GM04504 (cell line): Measurements from ENCODE around the gene DLGAP4.

Experiments used
- DNase-seq: peaks from one replicate; pipeline ENCODE4 v3.0.0-alpha.2; 2012; ENCODE audit warnings: low read depth

Gene DLGAP4

DNA sequence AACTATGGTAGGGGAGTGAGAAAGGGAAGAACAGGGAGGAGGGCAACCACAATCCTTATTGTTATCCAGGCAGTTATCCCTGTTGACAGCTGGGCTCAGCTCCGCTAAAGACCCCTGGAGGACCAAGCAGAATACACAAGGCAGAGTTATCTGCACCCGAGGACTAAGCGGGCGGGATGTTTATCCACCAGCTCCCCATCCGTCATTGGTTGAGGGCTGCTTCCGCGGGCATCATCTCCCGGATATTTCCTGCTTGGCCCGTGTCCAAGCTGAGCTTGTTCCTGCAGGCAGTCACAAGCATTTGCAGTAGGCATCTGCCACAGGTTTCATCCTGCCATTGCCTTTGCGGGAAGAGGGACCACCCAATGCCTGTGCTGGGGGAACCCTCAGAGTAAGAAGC is 102.1 kb downstream of the DLGAP4 start:
- DNase-seq: no peak

DNA sequence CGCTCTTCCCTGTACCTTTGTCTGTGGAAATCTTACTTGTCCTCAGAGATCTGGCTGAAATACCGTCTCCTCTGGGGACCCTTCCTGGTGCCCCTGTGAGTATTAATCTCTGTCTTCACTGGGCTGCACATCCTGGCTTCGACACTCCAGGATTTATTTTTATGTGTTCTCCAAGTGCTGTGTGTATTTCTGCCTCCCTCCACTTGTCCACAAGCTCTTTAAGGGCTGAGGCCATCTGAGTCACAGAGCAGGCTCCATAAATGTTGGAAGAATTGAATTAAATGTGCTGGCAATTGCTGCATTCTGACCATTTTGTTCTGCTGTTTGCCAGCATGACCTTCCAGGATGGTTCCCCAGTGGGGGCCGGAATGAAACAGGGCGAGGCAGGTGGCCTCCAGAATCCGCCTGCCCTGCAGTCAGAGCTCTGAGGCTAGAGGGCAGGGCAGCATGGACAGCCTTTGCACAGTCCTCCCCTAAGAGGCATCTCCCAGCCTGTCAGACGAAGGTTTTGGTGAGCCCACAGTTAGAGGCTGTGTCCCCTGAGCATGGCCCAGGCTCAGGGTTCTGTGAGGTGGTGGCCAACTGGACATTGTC is 105.8 kb downstream of the DLGAP4 start:
- no peak for DNase-seq

DNA sequence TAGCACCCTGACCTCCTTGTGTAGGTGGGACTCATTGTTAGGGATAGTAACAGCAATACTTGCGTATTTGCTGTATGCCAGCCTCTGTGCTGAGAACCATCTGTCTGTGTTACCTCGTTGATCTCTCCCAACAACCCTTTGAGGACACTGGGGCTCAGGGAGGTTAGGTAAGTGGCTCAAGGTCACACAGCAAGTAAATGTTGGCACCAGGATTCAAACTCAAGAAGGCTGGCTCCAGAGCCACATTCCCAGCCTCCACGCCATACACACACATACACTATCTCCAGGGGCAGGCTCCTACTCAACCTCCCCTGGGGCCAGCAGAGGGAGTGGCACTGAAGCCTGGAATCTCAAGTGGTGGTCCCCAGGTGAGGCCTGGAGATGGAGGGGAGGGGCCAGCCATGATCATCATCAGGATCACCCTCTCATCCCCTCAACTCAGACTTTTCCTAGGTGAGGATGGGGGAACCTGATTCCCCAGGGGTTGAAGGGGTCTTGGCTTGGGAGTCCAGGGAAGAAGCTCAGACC is 109.4 kb downstream of the DLGAP4 start:
- no peak for DNase-seq

GRCh38 chr20:36418711-36419110 is 112.6 kb downstream of the DLGAP4 start:
- no peak for DNase-seq

DNA sequence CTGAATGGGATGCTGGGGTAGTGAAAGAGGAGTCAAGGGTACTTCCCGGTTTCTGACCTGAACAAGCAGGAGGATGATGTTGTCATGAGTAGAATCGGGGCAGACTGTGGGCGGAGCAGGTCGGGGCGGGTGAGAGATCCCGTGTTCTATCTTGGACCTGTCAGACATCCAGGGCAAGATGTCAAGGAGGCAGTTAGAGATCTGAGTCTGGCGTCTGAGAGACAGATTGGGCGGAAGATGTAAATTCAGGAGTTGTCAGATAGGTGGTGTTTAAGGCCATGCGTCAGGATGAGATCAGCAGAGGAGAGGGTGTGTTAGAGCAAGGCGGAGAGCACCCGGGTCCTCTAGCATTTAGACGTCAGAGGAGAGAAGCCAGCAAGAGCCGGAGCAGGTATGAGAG is 115.5 kb downstream of the DLGAP4 start:
- DNase-seq: no peak

DNA sequence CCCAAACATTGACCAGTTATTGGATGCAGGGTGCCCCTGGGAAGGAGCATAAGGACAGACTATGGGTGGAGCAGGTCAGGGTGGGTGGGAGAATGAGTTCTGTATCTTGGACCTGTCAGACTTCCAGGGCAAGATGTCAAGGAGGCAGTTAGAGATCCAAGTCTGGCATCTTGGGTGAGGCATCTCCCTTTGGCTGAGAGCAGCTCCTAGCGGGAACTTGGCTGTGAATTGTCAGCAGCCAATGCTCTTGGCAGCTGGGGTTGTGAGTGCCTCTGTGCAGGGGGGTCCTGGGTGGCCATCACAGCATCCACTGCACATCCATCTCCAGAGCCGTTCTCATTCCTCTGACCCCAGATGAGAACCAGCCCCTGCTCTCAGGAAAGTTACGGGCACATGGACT is 118.2 kb downstream of the DLGAP4 start:
- no peak for DNase-seq

DNA sequence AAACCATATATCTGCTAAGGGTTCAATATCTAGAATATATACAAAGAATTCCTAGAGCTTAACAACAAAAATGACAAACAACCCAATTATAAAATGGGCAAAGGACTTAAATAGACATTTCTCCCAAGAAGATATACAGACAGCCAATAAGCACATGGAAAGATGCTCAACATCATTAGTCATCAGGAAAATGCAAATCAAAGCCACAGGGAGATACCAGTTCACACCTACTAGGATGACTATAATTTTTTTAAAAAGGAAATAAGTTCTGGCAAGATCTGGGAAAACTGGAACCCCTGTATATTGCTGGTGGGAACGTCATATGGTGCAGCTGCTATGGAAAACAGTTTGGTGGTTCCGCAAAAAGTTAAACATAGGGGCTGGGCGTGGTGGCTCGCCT is 119.0 kb downstream of the DLGAP4 start:
- DNase-seq: no peak

- DNase-seq: no peak
These were observed 125.5 kb downstream of the DLGAP4 start for GRCh38 chr20:36431604-36432003.

DNA sequence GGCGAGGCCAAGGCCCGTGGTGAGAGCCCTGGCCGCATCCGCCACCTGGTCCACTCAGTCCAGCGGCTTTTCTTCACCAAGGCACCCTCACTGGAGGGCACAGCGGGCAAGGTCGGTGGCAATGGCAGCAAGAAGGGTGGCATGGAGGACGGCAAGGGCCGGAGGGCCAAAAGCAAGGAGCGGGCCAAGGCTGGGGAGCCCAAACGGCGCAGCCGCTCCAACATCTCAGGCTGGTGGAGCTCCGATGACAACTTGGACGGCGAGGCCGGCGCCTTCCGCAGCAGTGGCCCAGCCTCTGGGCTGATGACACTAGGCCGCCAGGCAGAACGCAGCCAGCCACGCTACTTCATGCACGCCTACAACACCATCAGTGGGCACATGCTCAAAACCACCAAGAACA is 126.0 kb downstream of the DLGAP4 start:
- no peak for DNase-seq

DNA sequence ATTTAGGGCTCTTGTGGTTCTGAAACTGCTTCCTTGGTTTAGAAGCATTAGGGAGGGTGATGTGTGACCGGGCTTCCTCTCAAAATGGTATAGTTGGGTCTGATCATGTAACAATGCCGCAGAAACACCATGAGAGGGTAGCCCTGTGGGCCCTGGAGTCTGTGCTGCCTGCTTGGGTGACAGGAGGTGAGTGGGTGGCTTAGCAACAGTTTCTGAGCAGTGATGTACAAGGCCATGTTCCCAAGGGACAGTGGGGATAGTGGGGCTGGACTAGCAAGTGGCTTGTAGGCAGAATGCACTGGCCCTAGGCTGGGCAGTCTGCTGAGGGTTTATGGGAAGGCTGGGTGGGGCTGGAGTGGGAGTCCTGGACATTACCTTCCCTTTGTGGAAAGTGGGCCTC is 128.2 kb downstream of the DLGAP4 start:
- no peak for DNase-seq

GRCh38 chr20:36435124-36435523 is 129.0 kb downstream of the DLGAP4 start:
- DNase-seq: no peak

- DNase-seq: no peak
These were observed 129.7 kb downstream of the DLGAP4 start for GRCh38 chr20:36435592-36436541.

- no peak for DNase-seq
These were observed 133.0 kb downstream of the DLGAP4 start for GRCh38 chr20:36439040-36439730.

- DNase-seq: no peak
These were observed 133.6 kb downstream of the DLGAP4 start for GRCh38 chr20:36439731-36440072.

- no peak for DNase-seq
These were observed 134.4 kb downstream of the DLGAP4 start for GRCh38 chr20:36440370-36441026.

DNA sequence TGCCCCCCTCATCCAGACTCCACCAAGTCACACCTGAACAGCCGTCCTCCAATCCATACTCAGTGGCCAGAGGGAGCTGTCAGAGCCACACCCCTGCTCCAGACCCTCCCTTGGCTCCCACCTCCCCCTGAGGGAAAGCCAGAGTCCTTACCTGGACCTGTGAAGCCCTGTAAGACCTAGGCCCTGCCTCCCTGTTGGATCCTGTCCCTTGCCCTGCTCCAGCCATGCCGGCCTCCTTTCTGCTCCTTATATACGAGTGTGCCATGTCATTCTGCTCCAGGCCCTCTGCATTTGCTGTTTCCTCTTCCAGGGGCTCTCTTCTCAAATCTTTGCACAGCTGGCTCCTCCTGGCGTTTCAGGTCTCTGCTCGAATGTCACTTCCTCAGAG is 134.9 kb downstream of the DLGAP4 start:
- no peak for DNase-seq

GRCh38 chr20:36441416-36441815 is 135.3 kb downstream of the DLGAP4 start:
- no peak for DNase-seq

DNA sequence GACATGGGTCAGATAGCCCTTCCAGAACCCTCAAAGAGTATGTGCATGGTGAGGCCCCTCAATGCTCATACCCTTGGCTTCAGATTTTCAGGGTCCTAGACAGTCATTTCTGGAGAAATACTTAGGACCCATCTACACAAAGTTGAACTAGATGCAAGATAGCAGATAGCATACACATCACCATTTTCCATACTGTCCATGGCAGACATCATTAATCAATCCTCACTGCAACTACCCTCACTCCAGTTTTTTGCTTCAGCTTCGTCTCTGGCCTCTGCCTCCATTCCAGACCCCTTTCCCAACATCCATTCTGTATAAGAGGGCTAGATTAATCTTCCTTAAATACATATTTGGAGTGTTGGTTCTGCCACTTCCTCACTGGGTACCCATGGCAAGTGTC is 139.7 kb downstream of the DLGAP4 start:
- no peak for DNase-seq

- DNase-seq: no peak
These were observed 140.4 kb downstream of the DLGAP4 start for GRCh38 chr20:36446557-36446956.

DNA sequence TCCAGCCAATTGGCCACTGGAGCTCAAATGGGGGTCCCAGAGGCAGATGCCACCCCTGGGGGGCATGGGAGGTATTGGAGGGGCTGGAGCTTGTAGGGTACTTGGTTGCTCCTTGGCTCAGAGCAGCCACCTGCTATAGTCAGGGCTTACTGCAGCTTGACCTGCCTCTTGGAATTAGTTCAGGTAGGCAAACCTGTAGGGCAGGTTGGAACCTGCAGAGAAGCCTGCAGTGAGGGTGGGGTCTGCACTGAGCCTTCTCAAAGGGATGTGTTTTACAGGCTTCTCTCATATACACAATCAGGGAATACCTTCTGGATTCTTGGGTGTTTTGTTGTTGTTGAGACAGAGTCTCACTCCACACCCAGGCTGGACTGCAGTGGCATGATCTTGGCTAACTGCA is 141.0 kb downstream of the DLGAP4 start:
- DNase-seq: no peak

DNA sequence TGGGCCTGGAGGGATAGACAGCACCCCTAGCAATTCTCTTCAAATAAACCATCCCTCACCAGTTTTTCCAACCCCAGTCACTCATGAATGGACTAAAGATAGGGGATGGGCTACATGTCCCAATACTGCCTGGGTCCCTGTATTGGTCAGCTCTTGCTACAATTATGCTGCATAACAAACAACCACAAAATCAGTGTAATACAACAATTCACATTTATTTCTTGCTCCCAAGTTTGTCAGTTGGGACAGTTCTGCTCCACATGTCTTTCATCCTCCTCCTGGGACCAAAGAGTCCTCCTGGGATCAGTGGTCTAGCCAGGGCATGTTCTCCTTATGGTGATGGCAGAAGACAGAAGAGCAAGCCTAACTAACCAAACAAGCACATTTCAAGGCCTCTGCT is 143.5 kb downstream of the DLGAP4 start:
- no peak for DNase-seq

GRCh38 chr20:36454332-36454697 is 148.2 kb downstream of the DLGAP4 start:
- DNase-seq: no peak
